OCI-LY7 (cell line): Measurements from ENCODE around the gene GADD45GIP1.

Source experiments
- CTCF ChIP-seq: fragments of 200-600 bp; sonication (generic); conservative IDR thresholded peaks from 2 replicates; pipeline ENCODE4 v1.5.1; 2014; ENCODE audit warnings: mild to moderate bottlenecking, antibody characterized with exemption, low read length, moderate library complexity, mixed read lengths
- EZH2phosphoT487 ChIP-seq: fragments of 200-600 bp; sonication (generic); IDR thresholded peaks from 2 replicates; pipeline ENCODE4 v1.6.1; 2018; ENCODE audit warnings: low read depth, borderline replicate concordance, mild to moderate bottlenecking, mixed run types, antibody characterized with exemption, low read length, moderate library complexity, mixed read lengths

DNA sequence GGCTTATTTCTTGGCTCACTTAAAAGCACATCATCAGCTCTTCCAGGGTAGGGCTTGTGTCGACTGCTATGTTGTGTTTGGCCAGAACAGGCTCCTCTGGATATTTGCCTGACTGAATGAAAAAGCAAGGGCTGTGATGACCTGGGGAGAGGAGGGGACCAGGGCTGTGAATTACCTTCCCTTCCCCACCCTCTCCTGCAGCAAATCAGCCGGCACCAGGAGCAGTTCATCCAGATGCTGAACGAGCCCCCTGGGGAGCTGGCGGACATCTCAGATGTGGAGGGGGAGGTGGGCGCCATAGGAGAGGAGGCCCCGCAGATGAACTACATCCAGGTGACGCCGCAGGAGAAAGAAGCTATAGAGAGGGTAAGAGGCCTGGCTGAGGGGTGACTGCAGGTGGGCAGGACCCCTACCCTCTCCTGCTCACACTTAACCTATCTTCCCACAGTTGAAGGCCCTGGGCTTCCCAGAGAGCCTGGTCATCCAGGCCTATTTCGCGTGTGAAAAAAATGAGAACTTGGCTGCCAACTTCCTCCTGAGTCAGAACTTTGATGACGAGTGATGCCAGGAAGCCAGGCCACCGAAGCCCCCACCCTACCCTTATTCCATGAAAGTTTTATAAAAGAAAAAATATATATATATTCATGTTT is 4.4 kb downstream of the GADD45GIP1 start:
- TF ChIP-seq CTCF = no peak
- no peak for TF ChIP-seq EZH2phosphoT487
